ACHN (cell line): ENCODE results near the gene MT1HL1.
"Not testable (repeated sequence)": the region's sequence is repeated elsewhere in the genome, so short reads cannot be mapped to it uniquely, and the experiment has no call there.

Experiments used
- DNase-seq: peaks from one replicate; pipeline ENCODE4 v3.0.0-alpha.2; 2015
- in situ Hi-C: cut with HindIII; loops from 2 replicates; pipeline ENCODE4 v1.10.0; 2017; ENCODE audit warnings: low sequenced_read_pairs, low pct_ligation_motif_present, low pct_unique_long_range_greater_than_20kb

MT1HL1 gene

GRCh38 chr1:236989290-236990051, 14.8 kb downstream of the MT1HL1 start:
- in situ Hi-C loops = no loop called here
- no peak for DNase-seq

DNA sequence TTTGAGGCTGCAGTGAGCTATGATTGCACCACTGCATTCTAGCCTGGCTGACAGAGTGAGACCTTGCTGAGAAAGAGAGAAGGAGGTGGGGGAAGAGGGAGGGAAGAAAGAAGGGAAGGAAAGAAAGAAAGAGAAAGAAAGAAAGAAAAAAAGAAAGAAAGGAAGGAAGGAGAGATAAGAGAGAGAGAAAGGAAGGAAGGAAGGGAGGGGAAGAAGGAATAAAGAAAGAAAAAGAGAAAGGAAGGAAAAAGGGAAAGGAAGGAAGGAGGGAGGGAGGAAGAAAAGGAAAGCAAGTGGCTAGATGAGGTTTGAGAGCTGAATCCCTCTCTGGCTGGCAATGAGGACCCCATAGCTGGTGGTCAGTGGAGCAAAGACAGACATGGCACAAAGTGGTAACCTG, 20.4 kb downstream of the MT1HL1 start:
- in situ Hi-C loops = no loop called here
- DNase-seq = no peak

- in situ Hi-C loops = no loop called here
- no peak for DNase-seq
Observed at GRCh38 chr1:236982380-236982779, 21.9 kb downstream of the MT1HL1 start.

GRCh38 chr1:236981431-236981830, 22.8 kb downstream of the MT1HL1 start:
- in situ Hi-C loops, DNase-seq: not testable (repeated sequence)

GRCh38 chr1:236980673-236981072, 23.6 kb downstream of the MT1HL1 start:
- in situ Hi-C loops = no loop called here
- DNase-seq = no peak

GRCh38 chr1:236979149-236979900, 24.9 kb downstream of the MT1HL1 start:
- in situ Hi-C loops = no loop called here
- DNase-seq = no peak

DNA sequence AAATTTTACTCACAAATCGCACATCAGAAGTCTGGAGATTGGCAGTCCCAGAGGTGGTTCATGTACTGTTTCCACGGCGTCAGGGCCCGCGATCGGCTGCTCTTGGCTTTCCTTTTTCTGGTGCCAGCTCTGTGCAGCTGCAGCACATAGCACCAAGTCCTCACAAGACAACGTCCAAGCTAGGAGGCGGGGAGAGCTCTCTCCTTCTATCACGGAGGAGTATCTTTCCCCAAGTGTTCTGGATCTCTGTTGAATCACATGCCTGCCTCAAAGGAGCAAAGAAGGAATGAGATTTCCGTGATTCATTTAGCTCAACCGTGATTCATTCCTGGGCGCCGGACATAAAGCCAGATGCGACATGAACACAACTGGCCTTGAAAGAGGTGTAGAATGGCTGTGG, 25.5 kb downstream of the MT1HL1 start:
- in situ Hi-C loops = no loop called here
- no peak for DNase-seq

GRCh38 chr1:236975461-236975860, 28.8 kb downstream of the MT1HL1 start:
- DNase-seq = no peak
- in situ Hi-C loops = no loop called here

GRCh38 chr1:236974025-236974424, 30.2 kb downstream of the MT1HL1 start:
- DNase-seq, in situ Hi-C loops: not testable (repeated sequence)

DNA sequence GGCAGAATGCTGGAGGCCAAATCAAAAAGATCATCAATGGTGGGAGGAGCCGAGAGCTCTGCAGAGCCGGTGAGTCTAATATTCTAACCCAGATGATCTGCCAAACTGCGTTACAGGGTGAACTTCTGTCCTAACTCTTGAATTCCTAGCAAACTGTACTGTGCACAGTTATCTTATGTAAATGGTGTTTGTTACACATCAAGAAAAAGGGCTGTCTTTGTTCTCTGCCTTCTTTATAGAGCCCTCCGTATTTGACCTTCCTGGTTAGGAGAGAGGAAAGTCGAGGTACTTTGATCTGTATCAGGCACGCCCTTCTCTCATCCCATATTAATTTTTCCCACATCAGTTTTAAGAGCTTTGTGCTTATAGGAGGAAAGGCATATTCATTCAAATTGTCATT, 37.6 kb downstream of the MT1HL1 start:
- no peak for DNase-seq
- in situ Hi-C loops = no loop called here

GRCh38 chr1:236963920-236964319, 40.3 kb downstream of the MT1HL1 start:
- in situ Hi-C loops = no loop called here
- no peak for DNase-seq

GRCh38 chr1:236959112-236959511, 45.1 kb downstream of the MT1HL1 start:
- in situ Hi-C loops = no loop called here
- no peak for DNase-seq

DNA sequence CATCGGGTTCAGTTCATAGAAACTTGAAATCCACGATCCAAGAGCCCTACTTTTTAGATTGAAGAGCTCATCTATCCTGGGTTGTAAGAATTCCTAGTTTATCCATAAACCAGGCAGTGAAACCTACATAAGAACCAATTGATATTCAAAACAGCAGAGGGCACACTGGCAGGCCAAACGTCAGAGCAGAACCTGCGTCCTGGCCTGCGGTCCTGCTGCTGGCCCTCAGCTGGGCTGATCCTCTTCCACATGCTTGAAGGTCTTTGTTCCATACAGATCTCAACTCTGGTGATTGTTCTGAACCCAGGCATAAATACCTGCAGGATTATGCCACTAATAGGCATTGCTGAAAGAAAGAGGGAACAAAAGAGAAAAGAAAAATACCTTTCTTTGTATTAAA, 47.0 kb downstream of the MT1HL1 start:
- peak; percentile 3 for DNase-seq
- in situ Hi-C loops = no loop called here
